Measurements from ENCODE around the gene NCOA5. TPM values are rescaled to one million over a fixed set of nuclear protein-coding genes. Genes with fewer than 3 reads are reported as not detected.

Gene NCOA5
- total RNA-seq, 1 donor, result 14.5 TPM

DNA sequence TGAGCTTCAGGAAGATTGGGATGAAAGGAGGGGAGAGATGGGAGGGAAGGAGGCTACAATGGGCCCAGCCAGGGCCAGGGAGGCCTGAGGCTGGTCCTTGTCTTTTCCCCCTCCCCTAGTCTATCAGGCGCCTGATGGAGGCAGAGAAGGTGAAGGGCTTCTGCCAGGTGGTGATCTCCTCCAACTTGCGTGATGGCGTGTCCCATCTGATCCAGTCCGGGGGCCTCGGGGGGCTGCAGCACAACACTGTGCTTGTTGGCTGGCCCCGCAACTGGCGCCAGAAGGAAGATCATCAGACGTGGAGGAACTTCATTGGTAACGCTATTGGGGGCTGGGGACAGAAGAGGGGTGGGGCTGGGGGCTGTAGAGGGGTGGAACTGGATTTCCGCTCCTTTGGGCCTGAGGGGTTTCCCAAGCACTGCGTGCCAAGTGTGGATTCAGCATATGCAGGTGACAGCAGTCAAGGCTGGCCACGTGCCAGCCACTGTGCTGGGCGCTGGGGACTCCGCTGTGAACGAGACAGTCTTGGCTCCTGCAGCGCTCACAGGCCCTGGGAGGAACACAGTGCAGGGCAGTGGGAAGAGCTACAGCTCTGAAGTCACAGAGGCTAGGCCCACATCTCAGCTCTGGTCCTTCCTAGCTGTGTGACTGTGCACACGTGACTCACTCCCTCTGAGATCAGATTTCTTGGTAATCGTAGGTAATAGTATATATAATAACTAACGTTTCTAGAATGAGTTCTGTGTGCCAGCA, 38.0 kb downstream of the NCOA5 start:
- Histone ChIP-seq H2AFZ (ENCODE audit: low read length) (no peak overlapping the region), H3K79me2 (ENCODE audit: insufficient read depth, low read length) (no peaks in the 10 kb centered on the region), H4K20me1 (ENCODE audit: insufficient read depth, low read length) (peaks cover 7% of the 10 kb centered on the region), H3K4me1 (ENCODE audit: insufficient read depth, low read length) (no peaks in the 10 kb centered on the region), H3K4me2 (ENCODE audit: insufficient read depth, low read length) (no peak overlapping the region), H3K27ac (ENCODE audit: low read depth, low read length) (no peak overlapping the region), H3K4me3 (ENCODE audit: insufficient read depth, low read length) (no peak overlapping the region), H3K36me3 (ENCODE audit: insufficient read depth, low read length) (no peaks in the 10 kb centered on the region), H3K27me3 (ENCODE audit: insufficient read depth, low read length) (peaks cover 11% of the 10 kb centered on the region), H3K9me3 (ENCODE audit: low read depth, low read length) (no peaks in the 10 kb centered on the region)
- DNase-seq (ENCODE audit: insufficient read length, low spot score, missing footprints), result peak; percentile 87
- TF ChIP-seq, protein P1, sequence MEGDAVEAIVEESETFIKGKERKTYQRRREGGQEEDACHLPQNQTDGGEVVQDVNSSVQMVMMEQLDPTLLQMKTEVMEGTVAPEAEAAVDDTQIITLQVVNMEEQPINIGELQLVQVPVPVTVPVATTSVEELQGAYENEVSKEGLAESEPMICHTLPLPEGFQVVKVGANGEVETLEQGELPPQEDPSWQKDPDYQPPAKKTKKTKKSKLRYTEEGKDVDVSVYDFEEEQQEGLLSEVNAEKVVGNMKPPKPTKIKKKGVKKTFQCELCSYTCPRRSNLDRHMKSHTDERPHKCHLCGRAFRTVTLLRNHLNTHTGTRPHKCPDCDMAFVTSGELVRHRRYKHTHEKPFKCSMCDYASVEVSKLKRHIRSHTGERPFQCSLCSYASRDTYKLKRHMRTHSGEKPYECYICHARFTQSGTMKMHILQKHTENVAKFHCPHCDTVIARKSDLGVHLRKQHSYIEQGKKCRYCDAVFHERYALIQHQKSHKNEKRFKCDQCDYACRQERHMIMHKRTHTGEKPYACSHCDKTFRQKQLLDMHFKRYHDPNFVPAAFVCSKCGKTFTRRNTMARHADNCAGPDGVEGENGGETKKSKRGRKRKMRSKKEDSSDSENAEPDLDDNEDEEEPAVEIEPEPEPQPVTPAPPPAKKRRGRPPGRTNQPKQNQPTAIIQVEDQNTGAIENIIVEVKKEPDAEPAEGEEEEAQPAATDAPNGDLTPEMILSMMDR (IDR thresholded peaks at IDR 0.05; ENCODE audit: extremely low read depth, low read depth, low read length), result no peak

DNA sequence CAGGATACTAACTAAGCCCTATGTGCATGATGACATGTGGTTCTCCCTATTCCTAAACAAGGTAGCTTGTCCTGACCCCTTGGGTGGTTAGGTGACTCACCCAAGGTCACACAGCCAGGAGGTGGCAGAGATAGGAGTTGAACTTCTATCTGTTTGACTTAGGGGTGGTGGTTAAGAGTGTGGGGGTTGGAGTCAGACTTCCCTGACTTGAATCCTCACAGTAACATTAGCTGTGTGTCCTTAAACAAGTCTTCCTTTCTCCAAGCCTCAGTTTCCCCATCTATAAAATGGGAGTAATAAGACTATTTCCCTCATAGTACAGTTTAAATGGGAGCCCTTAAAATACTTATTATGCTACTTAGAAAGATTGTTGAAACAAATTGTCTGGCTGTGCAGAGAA, 38.9 kb downstream of the NCOA5 start:
- no peak overlapping the region for H3K4me2 ChIP-seq (ENCODE audit: insufficient read depth, low read length)
- no peaks in the 10 kb centered on the region for H3K79me2 ChIP-seq (ENCODE audit: insufficient read depth, low read length)
- no peak overlapping the region for H3K4me3 ChIP-seq (ENCODE audit: insufficient read depth, low read length)
- H2AFZ ChIP-seq (ENCODE audit: low read length), result no peak overlapping the region
- no peaks in the 10 kb centered on the region for H3K4me1 ChIP-seq (ENCODE audit: insufficient read depth, low read length)
- no peaks in the 10 kb centered on the region for H3K9me3 ChIP-seq (ENCODE audit: low read depth, low read length)
- no peaks in the 10 kb centered on the region for H3K36me3 ChIP-seq (ENCODE audit: insufficient read depth, low read length)
- no peak overlapping the region for H3K27ac ChIP-seq (ENCODE audit: low read depth, low read length)
- peak; percentile 39 for DNase-seq (ENCODE audit: insufficient read length, low spot score, missing footprints)
- TF ChIP-seq, protein P1 (IDR thresholded peaks at IDR 0.05; ENCODE audit: extremely low read depth, low read depth, low read length), result no peak
- no peaks in the 10 kb centered on the region for H4K20me1 ChIP-seq (ENCODE audit: insufficient read depth, low read length)
- H3K27me3 ChIP-seq (ENCODE audit: insufficient read depth, low read length), result peaks cover 6% of the 10 kb centered on the region

DNA sequence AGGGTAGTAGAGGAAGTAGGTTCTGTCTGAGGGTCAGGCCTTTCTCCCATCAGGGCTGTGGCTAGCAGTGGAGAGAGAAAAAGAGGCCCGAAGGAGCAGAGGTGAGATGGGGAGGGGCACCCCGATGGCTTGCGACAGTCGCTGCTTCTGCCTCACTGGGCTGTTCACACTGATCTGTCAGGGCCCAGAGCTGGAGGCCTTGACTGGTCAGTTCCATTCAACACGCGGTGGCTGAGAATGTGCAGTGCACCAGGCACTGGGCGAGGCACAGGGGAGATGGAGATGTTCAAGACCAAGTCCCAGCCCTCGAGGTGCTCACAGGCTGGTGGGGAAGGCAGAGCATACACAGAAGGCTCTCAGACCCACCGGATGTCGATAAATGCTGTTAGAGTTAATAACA, 39.3 kb downstream of the NCOA5 start:
- H3K4me1 ChIP-seq (ENCODE audit: insufficient read depth, low read length), result no peaks in the 10 kb centered on the region
- H2AFZ ChIP-seq (ENCODE audit: low read length), result no peak overlapping the region
- H4K20me1 ChIP-seq (ENCODE audit: insufficient read depth, low read length), result no peaks in the 10 kb centered on the region
- peaks cover 6% of the 10 kb centered on the region for H3K27me3 ChIP-seq (ENCODE audit: insufficient read depth, low read length)
- H3K79me2 ChIP-seq (ENCODE audit: insufficient read depth, low read length), result no peaks in the 10 kb centered on the region
- no peak overlapping the region for H3K27ac ChIP-seq (ENCODE audit: low read depth, low read length)
- H3K36me3 ChIP-seq (ENCODE audit: insufficient read depth, low read length), result no peaks in the 10 kb centered on the region
- peak; percentile 14 for DNase-seq (ENCODE audit: insufficient read length, low spot score, missing footprints)
- no peaks in the 10 kb centered on the region for H3K9me3 ChIP-seq (ENCODE audit: low read depth, low read length)
- TF ChIP-seq, protein P1 (IDR thresholded peaks at IDR 0.05; ENCODE audit: extremely low read depth, low read depth, low read length), result no peak
- no peak overlapping the region for H3K4me3 ChIP-seq (ENCODE audit: insufficient read depth, low read length)
- H3K4me2 ChIP-seq (ENCODE audit: insufficient read depth, low read length), result no peak overlapping the region

DNA sequence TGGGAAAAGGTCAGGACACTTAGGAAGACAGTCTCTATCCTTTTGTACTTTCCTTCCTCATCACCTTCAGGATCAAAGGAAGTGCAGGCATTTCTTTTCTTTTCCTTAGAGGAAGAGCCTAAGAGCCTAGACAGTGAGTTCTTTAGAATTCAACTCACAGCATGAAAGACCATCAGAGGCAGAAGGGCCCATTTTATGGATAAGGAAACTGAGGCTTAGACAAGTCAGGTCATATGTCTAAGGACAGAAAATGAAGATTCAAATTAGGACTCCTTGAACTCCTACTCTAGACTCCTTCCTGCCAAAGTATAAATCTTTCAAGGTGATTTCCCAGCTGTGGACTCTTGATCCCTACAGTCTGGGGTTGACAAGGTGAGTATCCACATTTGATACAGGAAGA, 39.9 kb downstream of the NCOA5 start:
- H3K79me2 ChIP-seq (ENCODE audit: insufficient read depth, low read length), result no peaks in the 10 kb centered on the region
- H3K9me3 ChIP-seq (ENCODE audit: low read depth, low read length), result no peaks in the 10 kb centered on the region
- no peak for DNase-seq (ENCODE audit: insufficient read length, low spot score, missing footprints)
- TF ChIP-seq, protein P1 (IDR thresholded peaks at IDR 0.05; ENCODE audit: extremely low read depth, low read depth, low read length), result no peak
- H4K20me1 ChIP-seq (ENCODE audit: insufficient read depth, low read length), result no peaks in the 10 kb centered on the region
- no peaks in the 10 kb centered on the region for H3K36me3 ChIP-seq (ENCODE audit: insufficient read depth, low read length)
- no peak overlapping the region for H3K27ac ChIP-seq (ENCODE audit: low read depth, low read length)
- H3K27me3 ChIP-seq (ENCODE audit: insufficient read depth, low read length), result peaks cover 6% of the 10 kb centered on the region
- no peak overlapping the region for H2AFZ ChIP-seq (ENCODE audit: low read length)
- no peak overlapping the region for H3K4me2 ChIP-seq (ENCODE audit: insufficient read depth, low read length)
- no peaks in the 10 kb centered on the region for H3K4me1 ChIP-seq (ENCODE audit: insufficient read depth, low read length)
- H3K4me3 ChIP-seq (ENCODE audit: insufficient read depth, low read length), result no peak overlapping the region

Measured in osteoblast (primary cell).